Measurements from ENCODE around the gene C11orf68. TPM values are rescaled to one million over a fixed set of nuclear protein-coding genes. Genes with fewer than 3 reads are reported as not detected.

The C11orf68 gene
- polyA plus RNA-seq, 1 experiment: 32.9 TPM

GRCh38 chr11:65916391-65916790 lies 2.5 kb downstream of the C11orf68 start:
- CTCF ChIA-PET: interaction anchor here (0.8 to 2.6 kb wide), 3 partner anchors 18 to 32 kb away, joined by 4 to 15 read pairs (median 14); partner anchors contain the start of gene FIBP

GRCh38 chr11:65915821-65916251 lies 3.0 kb downstream of the C11orf68 start:
- ChIA-PET POLR2A (interaction anchor here (0.6 to 5.8 kb wide), 13 partner anchors 10 to 253 kb away, joined by 3 to 124 read pairs (median 5); partner anchors contain the start of genes CCDC85B, CFL1, FIBP and FOSL1), CTCF (interaction anchor here (0.5 to 2.6 kb wide), 5 partner anchors 17 to 307 kb away, joined by 4 to 15 read pairs (median 7); partner anchors contain the start of gene FIBP)
- no peaks in the 10 kb centered on the region for H3K27me3 ChIP-seq (ENCODE audit: control insufficient read depth, insufficient read depth, low read length)
- peak overlapping the region; percentile 46 for H3K4me3 ChIP-seq (ENCODE audit: low read depth, low read length)
- H3K9me3 ChIP-seq (ENCODE audit: control insufficient read depth, insufficient read depth, low read length): peaks cover 11% of the 10 kb centered on the region; the same call in 1 of the 2 replicates
- no peak for TF ChIP-seq CTCF (IDR thresholded peaks at IDR 0.05; ENCODE audit: low read depth, low read length)
- peak overlapping the region; percentile 99 for H3K27ac ChIP-seq (ENCODE audit: low read depth, low read length)
- DNase-seq (ENCODE audit: low read depth, low spot score): peak; percentile 93

More at GRCh38 chr11:65916391-65916790, 2.5 kb downstream of the C11orf68 start:
- peak overlapping the region; percentile 46; the same call in 1 of the 2 replicates for H3K4me3 ChIP-seq (ENCODE audit: low read depth, low read length)
- H3K27me3 ChIP-seq (ENCODE audit: control insufficient read depth, insufficient read depth, low read length): no peaks in the 10 kb centered on the region
- POLR2A ChIA-PET: interaction anchor here (0.6 to 5.8 kb wide), 12 partner anchors 10 to 254 kb away, joined by 3 to 124 read pairs (median 6); partner anchors contain the start of genes CCDC85B, CFL1, FIBP and FOSL1
- no peak for DNase-seq (ENCODE audit: low read depth, low spot score)
- peaks cover 11% of the 10 kb centered on the region; the same call in 1 of the 2 replicates for H3K9me3 ChIP-seq (ENCODE audit: control insufficient read depth, insufficient read depth, low read length)
- no peak for TF ChIP-seq CTCF (IDR thresholded peaks at IDR 0.05; ENCODE audit: low read depth, low read length)
- peak overlapping the region; percentile 99 for H3K27ac ChIP-seq (ENCODE audit: low read depth, low read length)

- no peak for DNase-seq (ENCODE audit: low read depth, low spot score)
- CTCF ChIA-PET: interaction anchor here (0.5 to 2.6 kb wide), 6 partner anchors 17 to 308 kb away, joined by 3 to 15 read pairs (median 6); partner anchors contain the start of gene FIBP
- no peak for TF ChIP-seq CTCF (IDR thresholded peaks at IDR 0.05; ENCODE audit: low read depth, low read length)
- POLR2A ChIA-PET: interaction anchor here (0.8 to 5.8 kb wide), 12 partner anchors 9 to 253 kb away, joined by 3 to 124 read pairs (median 6); partner anchors contain the start of genes CCDC85B, CFL1, FIBP and FOSL1
- peak overlapping the region; percentile 25 for H3K4me3 ChIP-seq (ENCODE audit: low read depth, low read length)
- H3K9me3 ChIP-seq (ENCODE audit: control insufficient read depth, insufficient read depth, low read length): peaks cover 11% of the 10 kb centered on the region; the same call in 1 of the 2 replicates
- H3K27me3 ChIP-seq (ENCODE audit: control insufficient read depth, insufficient read depth, low read length): no peaks in the 10 kb centered on the region
- H3K27ac ChIP-seq (ENCODE audit: low read depth, low read length): peak overlapping the region; percentile 99
Measured at GRCh38 chr11:65915101-65915820, 3.6 kb downstream of the C11orf68 start.

DNA sequence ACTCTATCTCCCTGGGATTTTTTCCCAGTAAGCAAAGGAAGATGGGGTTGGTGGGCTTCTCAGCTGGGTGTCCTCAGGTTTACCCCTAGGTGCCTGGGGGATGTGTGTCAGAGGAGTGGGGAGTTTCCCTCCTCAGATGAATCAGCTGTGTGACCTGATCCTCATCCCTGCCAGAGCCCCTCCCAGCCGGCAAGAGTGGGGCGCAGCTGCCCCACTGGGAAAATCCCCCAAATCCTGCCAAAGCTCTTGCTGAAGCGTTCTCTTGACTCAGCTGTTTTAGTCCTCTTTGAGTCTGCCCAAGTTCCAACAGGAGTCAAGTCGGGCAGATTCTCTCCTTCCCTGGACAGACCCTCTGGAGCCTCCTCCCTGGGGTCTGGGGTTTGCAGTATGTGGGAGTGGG lies 6.0 kb downstream of the C11orf68 start:
- H3K27ac ChIP-seq (ENCODE audit: low read depth, low read length): peak overlapping the region; percentile 91
- no peak for TF ChIP-seq CTCF (IDR thresholded peaks at IDR 0.05; ENCODE audit: low read depth, low read length)
- H3K4me3 ChIP-seq (ENCODE audit: low read depth, low read length): no peak overlapping the region
- H3K9me3 ChIP-seq (ENCODE audit: control insufficient read depth, insufficient read depth, low read length): peaks cover 4% of the 10 kb centered on the region; the same call in 1 of the 2 replicates
- DNase-seq (ENCODE audit: low read depth, low spot score): no peak
- POLR2A ChIA-PET: interaction anchor here (1.1 to 5.8 kb wide), 4 partner anchors 11 to 55 kb away, joined by 3 to 98 read pairs (median 8); partner anchors contain the start of genes CCDC85B, CFL1, FIBP and FOSL1
- CTCF ChIA-PET: interaction anchor here (0.6 to 2.4 kb wide), 4 partner anchors 11 to 53 kb away, joined by 3 to 10 read pairs (median 4); partner anchors contain the start of genes FIBP and MUS81
- H3K27me3 ChIP-seq (ENCODE audit: control insufficient read depth, insufficient read depth, low read length): no peaks in the 10 kb centered on the region
